Measurements from ENCODE around the gene TMCC2.
A peak's percentile ranks its signal among the peaks of the same experiment; 100 is the strongest.

Gene TMCC2

GRCh38 chr1:205255941-205256780 is 28.4 kb downstream of the TMCC2 start:
- peak; percentile 88 for DNase-seq (ENCODE audit: low spot score)
- TF ChIP-seq CTCF (conservative IDR thresholded peaks at IDR 0.05; ENCODE audit: low read depth): peak; percentile 94
- peak overlapping the region; percentile 51 for H3K27ac ChIP-seq
- ChIA-PET POLR2A (ENCODE audit: low non-redundant PET) (interaction anchor here (1.0 kb wide), 1 partner anchor 26 kb away, joined by 3 read pairs; no protein-coding TSS in a partner anchor), CTCF (interaction anchor here (0.6 to 7.6 kb wide), 73 partner anchors 9 to 452 kb away, joined by 3 to 166 read pairs (median 4); partner anchors contain the start of genes RBBP5 and TMCC2)

- TF ChIP-seq CTCF (conservative IDR thresholded peaks at IDR 0.05; ENCODE audit: low read depth): no peak
- no peak for DNase-seq (ENCODE audit: low spot score)
- CTCF ChIA-PET: interaction anchor here (0.6 to 7.6 kb wide), 50 partner anchors 8 to 712 kb away, joined by 3 to 166 read pairs (median 5); partner anchors contain the start of genes RBBP5 and TMCC2
- POLR2A ChIA-PET (ENCODE audit: low non-redundant PET): no interaction called here
- H3K27ac ChIP-seq: peak overlapping the region; percentile 88
These were observed 29.3 kb downstream of the TMCC2 start for GRCh38 chr1:205256951-205257625.

GRCh38 chr1:205257735-205258134 is 30.0 kb downstream of the TMCC2 start:
- no peak for DNase-seq (ENCODE audit: low spot score)
- POLR2A ChIA-PET (ENCODE audit: low non-redundant PET): no interaction called here
- peak overlapping the region; percentile 88 for H3K27ac ChIP-seq
- no peak for TF ChIP-seq CTCF (conservative IDR thresholded peaks at IDR 0.05; ENCODE audit: low read depth)
- CTCF ChIA-PET: interaction anchor here (0.6 to 7.6 kb wide), 13 partner anchors 13 to 1313 kb away, joined by 3 to 166 read pairs (median 5); partner anchors contain the start of gene TMCC2

DNA sequence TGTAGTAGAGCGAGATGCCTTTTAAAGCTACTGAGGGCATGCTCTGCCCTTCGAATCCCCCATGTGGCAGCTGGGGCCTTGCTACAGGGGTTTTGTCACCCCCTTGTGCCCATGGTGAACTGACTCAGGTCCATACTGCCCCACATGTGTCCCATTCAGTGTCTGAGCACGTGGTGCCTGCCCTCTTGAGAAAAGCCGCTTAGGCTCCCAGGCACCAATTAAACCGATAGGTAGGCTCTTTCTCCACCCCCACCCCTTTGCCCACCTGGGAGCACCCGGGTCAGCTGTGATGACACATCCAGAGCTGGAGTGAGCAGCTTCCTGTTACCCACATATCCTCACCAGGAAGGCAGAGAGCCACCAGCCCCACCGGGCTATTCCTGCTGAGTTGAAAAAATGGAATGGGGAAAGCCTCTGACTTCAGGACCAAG is 30.5 kb downstream of the TMCC2 start:
- DNase-seq (ENCODE audit: low spot score): peak; percentile 53
- no peak for TF ChIP-seq CTCF (conservative IDR thresholded peaks at IDR 0.05; ENCODE audit: low read depth)
- POLR2A ChIA-PET (ENCODE audit: low non-redundant PET): no interaction called here
- CTCF ChIA-PET: interaction anchor here (0.6 to 7.6 kb wide), 13 partner anchors 13 to 1312 kb away, joined by 3 to 166 read pairs (median 5); partner anchors contain the start of gene TMCC2
- peak overlapping the region; percentile 88 for H3K27ac ChIP-seq

DNA sequence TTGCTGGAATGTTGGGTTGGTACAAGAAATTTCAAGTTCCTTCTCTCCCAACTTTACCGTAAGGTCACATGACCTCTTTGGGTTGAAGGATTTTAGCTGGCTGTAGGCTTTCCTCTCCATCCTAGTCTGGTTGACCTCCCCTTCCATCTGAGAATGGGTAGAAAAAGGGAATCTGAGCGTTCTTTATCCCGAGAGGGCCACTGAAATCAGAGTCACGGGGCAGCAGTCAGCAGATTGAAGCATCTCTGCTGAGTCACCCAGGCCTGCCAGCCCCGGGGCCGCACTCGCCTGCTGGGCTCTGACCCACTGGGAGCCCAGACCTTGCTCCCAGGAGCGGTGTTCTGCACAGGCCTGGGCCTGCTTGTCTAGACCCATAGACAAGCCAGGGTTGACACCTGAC is 31.0 kb downstream of the TMCC2 start:
- ChIA-PET CTCF (interaction anchor here (0.7 to 7.6 kb wide), 11 partner anchors 12 to 1312 kb away, joined by 3 to 166 read pairs (median 5); partner anchors contain the start of gene TMCC2), POLR2A (ENCODE audit: low non-redundant PET) (interaction anchor here (0.6 kb wide), 1 partner anchor 13 kb away, joined by 3 read pairs; no protein-coding TSS in a partner anchor)
- no peak for TF ChIP-seq CTCF (conservative IDR thresholded peaks at IDR 0.05; ENCODE audit: low read depth)
- peak; percentile 99 for DNase-seq (ENCODE audit: low spot score)
- H3K27ac ChIP-seq: peak overlapping the region; percentile 88

GRCh38 chr1:205259324-205259832 is 31.6 kb downstream of the TMCC2 start:
- ChIA-PET CTCF (interaction anchor here (0.6 to 7.6 kb wide), 7 partner anchors 12 to 294 kb away, joined by 3 to 166 read pairs (median 5); partner anchors contain the start of gene TMCC2), POLR2A (ENCODE audit: low non-redundant PET) (interaction anchor here (0.6 kb wide), 1 partner anchor 13 kb away, joined by 3 read pairs; no protein-coding TSS in a partner anchor)
- H3K27ac ChIP-seq: peak overlapping the region; percentile 88

More at GRCh38 chr1:205259324-205259832, 31.6 kb downstream of the TMCC2 start:
- TF ChIP-seq CTCF (conservative IDR thresholded peaks at IDR 0.05; ENCODE audit: low read depth): no peak
- no peak for DNase-seq (ENCODE audit: low spot score)
